PC-3 (cell line): ENCODE measurements around the gene PHKB. TPM values are rescaled to one million over a fixed set of nuclear protein-coding genes. Genes with fewer than 3 reads are reported as not detected.
"Not testable (repeated sequence)": the region's sequence is repeated elsewhere in the genome, so short reads cannot be mapped to it uniquely, and the experiment has no call there.

Source experiments
- ATAC-seq: fragments of 200-7000 bp; cut with Tn5 transposase; 2 replicates; pipeline ENCODE4 v1.9.1; 2020; ENCODE audit warnings: mild to moderate bottlenecking, moderate library complexity
- BruUV-seq: library from RNA; stranded (reverse); fragments of 400-500 nt; replicated peaks from 2 replicates; lab custom pipeline; 2021; lab: Mats Ljungman, UMichigan
- CTCF ChIA-PET: fragments of 300-600 bp; sonication (Branson Sonifier 250); formaldehyde crosslinking; loops from one replicate; lab custom pipeline; 2022; ENCODE audit warnings: antibody characterized with exemption; lab: Charles Lee
- POLR2A ChIA-PET: fragments of 300-600 bp; sonication (Branson Sonifier 250); formaldehyde crosslinking; loops from one replicate; lab custom pipeline; 2022; ENCODE audit warnings: antibody characterized with exemption; ENCODE audit not compliant: unreplicated experiment; lab: Charles Lee
- DNase-seq: peaks from one replicate; pipeline ENCODE4 v3.0.0-alpha.2; 2015
- H2AFZ ChIP-seq: fragments of 300-600 bp; sonication (generic); 2 replicates; pipeline ENCODE4 v1.6.0; 2016; ENCODE audit warnings: antibody characterized with exemption, low read length
- H3F3A ChIP-seq: fragments of 300-600 bp; sonication (generic); one replicate; pipeline ENCODE4 v1.6.0; 2017; ENCODE audit warnings: antibody characterized with exemption, low read length, control low read depth, mild to moderate bottlenecking; ENCODE audit not compliant: unreplicated experiment
- H3K27ac ChIP-seq: fragments of 300-600 bp; sonication (generic); 2 replicates; pipeline ENCODE4 v1.5.1; 2016; ENCODE audit warnings: mild to moderate bottlenecking, low read length
- H3K27me3 ChIP-seq: fragments of 300-600 bp; sonication (generic); 2 replicates; pipeline ENCODE4 v1.6.1; 2016; ENCODE audit warnings: low read length, mixed read lengths
- H3K36me3 ChIP-seq: fragments of 300-600 bp; sonication (generic); 2 replicates; pipeline ENCODE4 v1.6.1; 2016; ENCODE audit warnings: low read depth, mixed run types, low read length, mixed read lengths
- H3K4me1 ChIP-seq: fragments of 300-600 bp; sonication (generic); 2 replicates; pipeline ENCODE4 v1.5.1; 2016; ENCODE audit warnings: low read length; ENCODE audit not compliant: insufficient read depth
- H3K4me2 ChIP-seq: fragments of 300-600 bp; sonication (generic); 2 replicates; pipeline ENCODE4 v1.6.0; 2016; ENCODE audit warnings: low read length
- H3K4me3 ChIP-seq: fragments of 300-600 bp; sonication (generic); 2 replicates; pipeline ENCODE4 v1.5.1; 2016; ENCODE audit warnings: mild to moderate bottlenecking, low read length, mixed read lengths
- H3K79me2 ChIP-seq: fragments of 300-600 bp; sonication (generic); 2 replicates; pipeline ENCODE4 v1.6.1; 2017; ENCODE audit warnings: low read length, mixed read lengths
- H3K9ac ChIP-seq: fragments of 300-600 bp; sonication (generic); 2 replicates; pipeline ENCODE4 v1.6.0; 2016; ENCODE audit warnings: mild to moderate bottlenecking, low read length
- H3K9me2 ChIP-seq: fragments of 300-600 bp; sonication (generic); replicated peaks from 2 replicates; pipeline ENCODE4 v1.6.1; 2016; ENCODE audit warnings: mixed run types, low read length, mixed read lengths
- H3K9me3 ChIP-seq: fragments of 300-600 bp; sonication (generic); 2 replicates; pipeline ENCODE4 v1.6.1; 2016; ENCODE audit warnings: low read length, mixed read lengths
- H4K20me1 ChIP-seq: fragments of 300-600 bp; sonication (generic); 2 replicates; pipeline ENCODE4 v1.6.1; 2016; ENCODE audit warnings: low read length, mixed read lengths
- EZH2 ChIP-seq: fragments of 300-600 bp; sonication (generic); IDR thresholded peaks from one replicate; pipeline ENCODE4 v1.6.1; 2017; ENCODE audit warnings: antibody characterized with exemption, mild to moderate bottlenecking, low read length; ENCODE audit not compliant: unreplicated experiment
- EZH2phosphoT487 ChIP-seq: fragments of 300-600 bp; sonication (generic); IDR thresholded peaks from 2 replicates; pipeline ENCODE4 v1.6.1; 2018; ENCODE audit warnings: mild to moderate bottlenecking, antibody characterized with exemption, low read length, borderline replicate concordance
- intact Hi-C: fragments of 100-400 bp; cut with micrococcal nuclease; formaldehyde crosslinking; loops from 2 replicates; pipeline ENCODE4 v1.9.0; 2023
- total RNA-seq: library from RNA; depleted of rRNA; stranded (reverse); fragments of >200 nt; gene quantifications from 2 replicates; pipeline ENCODE4 v1.2.3, GENCODE V29; 2014
- TF ChIP-seq, protein P1 (sequence below): fragments of 300-600 bp; sonication (generic); conservative IDR thresholded peaks from 2 replicates; pipeline ENCODE4 v1.5.1; 2017; ENCODE audit warnings: antibody characterized with exemption, low read depth, mild to moderate bottlenecking, low read length

PHKB gene
- total RNA-seq, 1 experiment from 2014 or later = 31.8 TPM

DNA sequence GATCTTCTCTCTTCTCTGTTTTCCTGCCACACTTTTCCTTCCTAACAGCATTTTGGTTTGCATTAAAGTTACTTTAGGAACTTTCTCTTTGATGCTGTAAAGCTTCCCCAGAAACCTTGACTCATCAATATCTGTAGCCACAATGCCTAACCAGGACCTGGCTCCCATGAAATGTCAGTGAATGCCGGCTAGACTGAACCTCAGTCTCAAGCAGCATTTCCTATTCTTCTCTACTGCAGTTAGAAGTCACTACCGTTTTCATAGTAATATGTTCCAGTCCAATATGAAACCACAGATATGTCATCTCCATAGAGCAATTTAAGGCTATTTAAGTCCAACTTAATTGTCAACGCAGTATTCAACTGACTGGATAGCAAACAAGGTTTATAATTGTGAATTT lies 29.2 kb upstream of the PHKB start:
- POLR2A ChIA-PET = no interaction called here
- BruUV-seq = no TSS peak

DNA sequence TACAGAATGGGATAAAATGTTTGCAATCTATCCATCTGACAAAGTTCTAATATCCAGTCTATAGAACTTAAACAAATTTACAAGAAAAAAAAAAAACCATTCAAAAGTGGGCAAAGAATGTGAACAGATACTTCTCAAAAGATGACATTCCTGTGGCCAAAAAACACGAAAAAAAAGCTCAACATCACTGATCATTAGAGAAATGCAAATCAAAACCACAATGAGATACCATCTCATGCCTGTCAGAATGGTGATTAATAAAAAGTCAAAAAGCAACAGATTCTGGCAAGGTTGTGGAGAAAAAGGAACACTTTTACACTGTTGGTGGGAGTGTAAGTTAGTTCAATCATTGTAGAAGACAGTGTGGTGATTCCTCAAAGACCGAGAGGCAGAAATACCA lies 26.9 kb upstream of the PHKB start:
- H2AFZ ChIP-seq, H3K4me1 ChIP-seq, H3K9ac ChIP-seq, H3K27ac ChIP-seq, H3K36me3 ChIP-seq, H3K9me2 ChIP-seq, H3K9me3 ChIP-seq, H3K4me2 ChIP-seq, H3K4me3 ChIP-seq, BruUV-seq, CTCF ChIA-PET, DNase-seq, POLR2A ChIA-PET, intact Hi-C loops, H3F3A ChIP-seq, H4K20me1 ChIP-seq, H3K27me3 ChIP-seq, H3K79me2 ChIP-seq, ATAC-seq: not testable (repeated sequence)

More for the DNA sequence above, 29.2 kb upstream of the PHKB start:
- H3K27ac ChIP-seq = no peak overlapping the region
- no peaks in the 10 kb centered on the region for H3K4me1 ChIP-seq
- TF ChIP-seq EZH2phosphoT487 (no peak), EZH2 (no peak)
- TF ChIP-seq, protein P1, sequence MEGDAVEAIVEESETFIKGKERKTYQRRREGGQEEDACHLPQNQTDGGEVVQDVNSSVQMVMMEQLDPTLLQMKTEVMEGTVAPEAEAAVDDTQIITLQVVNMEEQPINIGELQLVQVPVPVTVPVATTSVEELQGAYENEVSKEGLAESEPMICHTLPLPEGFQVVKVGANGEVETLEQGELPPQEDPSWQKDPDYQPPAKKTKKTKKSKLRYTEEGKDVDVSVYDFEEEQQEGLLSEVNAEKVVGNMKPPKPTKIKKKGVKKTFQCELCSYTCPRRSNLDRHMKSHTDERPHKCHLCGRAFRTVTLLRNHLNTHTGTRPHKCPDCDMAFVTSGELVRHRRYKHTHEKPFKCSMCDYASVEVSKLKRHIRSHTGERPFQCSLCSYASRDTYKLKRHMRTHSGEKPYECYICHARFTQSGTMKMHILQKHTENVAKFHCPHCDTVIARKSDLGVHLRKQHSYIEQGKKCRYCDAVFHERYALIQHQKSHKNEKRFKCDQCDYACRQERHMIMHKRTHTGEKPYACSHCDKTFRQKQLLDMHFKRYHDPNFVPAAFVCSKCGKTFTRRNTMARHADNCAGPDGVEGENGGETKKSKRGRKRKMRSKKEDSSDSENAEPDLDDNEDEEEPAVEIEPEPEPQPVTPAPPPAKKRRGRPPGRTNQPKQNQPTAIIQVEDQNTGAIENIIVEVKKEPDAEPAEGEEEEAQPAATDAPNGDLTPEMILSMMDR = no peak
- H3K9ac ChIP-seq = no peak overlapping the region
- no peak for ATAC-seq
- H3K4me3 ChIP-seq = no peak overlapping the region
- no peaks in the 10 kb centered on the region for H3K79me2 ChIP-seq
- H2AFZ ChIP-seq = no peak overlapping the region
- no peaks in the 10 kb centered on the region for H3K9me2 ChIP-seq
- H3K4me2 ChIP-seq = no peak overlapping the region
- CTCF ChIA-PET = no interaction called here
- DNase-seq = no peak
- intact Hi-C loops = no loop called here
- no peaks in the 10 kb centered on the region for H3K9me3 ChIP-seq
- no peaks in the 10 kb centered on the region for H4K20me1 ChIP-seq
- no peaks in the 10 kb centered on the region for H3K27me3 ChIP-seq
- no peaks in the 10 kb centered on the region for H3K36me3 ChIP-seq
- H3F3A ChIP-seq = no peaks in the 10 kb centered on the region

DNA sequence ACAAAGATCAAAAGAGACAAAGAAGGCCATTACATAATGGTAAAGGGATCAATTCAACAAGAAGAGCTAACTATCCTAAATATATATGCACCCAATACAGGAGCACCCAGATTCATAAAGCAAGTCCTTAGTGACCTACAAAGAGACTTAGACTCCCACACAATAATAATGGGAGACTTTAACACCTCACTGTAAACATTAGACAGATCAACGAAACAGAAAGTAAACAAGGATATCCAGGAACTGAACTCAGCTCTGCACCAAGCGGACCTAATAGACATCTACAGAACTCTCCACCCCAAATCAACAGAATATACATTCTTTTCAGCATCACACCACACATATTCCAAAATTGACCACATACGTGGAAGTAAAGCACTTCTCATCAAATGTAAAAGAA lies 21.1 kb upstream of the PHKB start:
- intact Hi-C loops = not testable (repeated sequence)

DNA sequence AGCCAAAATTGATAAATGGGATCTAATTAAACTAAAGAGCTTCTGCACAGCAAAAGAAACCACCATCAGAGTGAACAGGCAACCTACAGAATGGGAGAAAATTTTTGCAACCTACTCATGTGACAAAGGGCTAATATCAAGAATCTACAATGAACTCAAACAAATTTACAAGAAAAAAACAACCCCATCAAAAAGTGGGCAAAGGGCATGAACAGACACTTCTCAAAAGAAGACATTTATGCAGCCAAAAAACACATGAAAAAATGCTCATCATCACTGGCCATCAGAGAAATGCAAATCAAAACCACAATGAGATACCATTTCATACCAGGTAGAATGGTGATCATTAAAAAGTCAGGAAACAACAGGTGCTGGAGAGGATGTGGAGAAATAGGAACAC lies 18.2 kb upstream of the PHKB start:
- H3K36me3 ChIP-seq, CTCF ChIA-PET, H3K27ac ChIP-seq, H3K4me2 ChIP-seq, H2AFZ ChIP-seq, intact Hi-C loops, H3K9ac ChIP-seq, H3K27me3 ChIP-seq, H3K79me2 ChIP-seq, H3K9me3 ChIP-seq, ATAC-seq, H3K4me1 ChIP-seq, H4K20me1 ChIP-seq, H3K4me3 ChIP-seq, H3F3A ChIP-seq, H3K9me2 ChIP-seq, DNase-seq, POLR2A ChIA-PET, BruUV-seq: not testable (repeated sequence)

More for the DNA sequence above, 21.1 kb upstream of the PHKB start:
- H3K79me2 ChIP-seq, H3K4me1 ChIP-seq, H4K20me1 ChIP-seq, H2AFZ ChIP-seq, DNase-seq, H3K9me2 ChIP-seq, H3K4me3 ChIP-seq, H3K9ac ChIP-seq, ATAC-seq, CTCF ChIA-PET, H3F3A ChIP-seq, H3K4me2 ChIP-seq, H3K27me3 ChIP-seq, H3K9me3 ChIP-seq, POLR2A ChIA-PET, H3K27ac ChIP-seq, H3K36me3 ChIP-seq, BruUV-seq: not testable (repeated sequence)
